DMS 273 (cell line): ENCODE results near the gene PCDHGB7.
"Not testable (repeated sequence)": the region's sequence is repeated elsewhere in the genome, so short reads cannot be mapped to it uniquely, and the experiment has no call there.

Experiments used
- DNase-seq: peaks from one replicate; lab custom pipeline; 2025; ENCODE audit not compliant: unreplicated experiment; lab: John Stamatoyannopoulos, UW

The PCDHGB7 gene

DNA sequence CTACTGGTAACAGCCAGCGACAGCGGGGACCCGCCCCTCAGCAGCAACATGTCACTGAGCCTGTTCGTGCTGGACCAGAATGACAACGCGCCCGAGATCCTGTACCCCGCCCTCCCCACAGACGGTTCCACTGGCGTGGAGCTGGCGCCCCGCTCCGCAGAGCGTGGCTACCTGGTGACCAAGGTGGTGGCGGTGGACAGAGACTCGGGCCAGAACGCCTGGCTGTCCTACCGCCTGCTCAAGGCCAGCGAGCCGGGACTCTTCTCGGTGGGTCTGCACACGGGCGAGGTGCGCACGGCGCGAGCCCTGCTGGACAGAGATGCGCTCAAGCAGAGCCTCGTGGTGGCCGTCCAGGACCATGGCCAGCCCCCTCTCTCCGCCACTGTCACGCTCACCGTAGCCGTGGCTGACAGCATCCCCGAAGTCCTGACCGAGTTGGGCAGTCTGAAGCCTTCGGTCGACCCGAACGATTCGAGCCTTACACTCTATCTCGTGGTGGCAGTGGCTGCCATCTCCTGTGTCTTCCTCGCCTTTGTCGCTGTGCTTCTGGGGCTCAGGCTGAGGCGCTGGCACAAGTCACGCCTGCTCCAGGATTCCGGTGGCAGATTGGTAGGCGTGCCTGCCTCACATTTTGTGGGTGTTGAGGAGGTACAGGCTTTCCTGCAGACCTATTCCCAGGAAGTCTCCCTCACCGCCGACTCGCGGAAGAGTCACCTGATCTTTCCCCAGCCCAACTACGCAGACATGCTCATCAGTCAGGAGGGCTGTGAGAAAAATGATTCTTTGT is 22.9 kb upstream of the PCDHGB7 start:
- DNase-seq: not testable (repeated sequence)

- not testable (repeated sequence) for DNase-seq
Observed at GRCh38 chr5:141397756-141398551, 19.5 kb upstream of the PCDHGB7 start, which contains the start of gene PCDHGB5. PCDHGB5 (plus strand) TSS chr5:141397947; CDS start chr5:141398128, 181 bp downstream.

DNA sequence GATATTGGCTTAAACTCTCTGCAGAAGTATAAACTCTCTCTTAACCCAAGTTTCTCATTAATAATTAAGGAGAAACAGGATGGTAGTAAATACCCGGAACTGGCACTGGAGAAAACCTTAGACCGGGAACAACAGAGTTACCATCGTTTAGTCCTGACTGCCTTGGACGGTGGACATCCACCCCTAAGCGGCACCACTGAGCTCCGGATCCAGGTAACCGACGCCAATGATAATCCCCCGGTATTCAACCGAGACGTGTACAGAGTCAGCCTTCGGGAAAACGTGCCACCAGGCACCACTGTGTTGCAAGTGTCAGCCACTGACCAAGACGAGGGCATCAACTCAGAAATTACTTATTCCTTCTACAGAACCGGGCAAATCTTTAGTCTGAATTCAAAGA is 18.9 kb upstream of the PCDHGB7 start:
- no peak for DNase-seq

DNA sequence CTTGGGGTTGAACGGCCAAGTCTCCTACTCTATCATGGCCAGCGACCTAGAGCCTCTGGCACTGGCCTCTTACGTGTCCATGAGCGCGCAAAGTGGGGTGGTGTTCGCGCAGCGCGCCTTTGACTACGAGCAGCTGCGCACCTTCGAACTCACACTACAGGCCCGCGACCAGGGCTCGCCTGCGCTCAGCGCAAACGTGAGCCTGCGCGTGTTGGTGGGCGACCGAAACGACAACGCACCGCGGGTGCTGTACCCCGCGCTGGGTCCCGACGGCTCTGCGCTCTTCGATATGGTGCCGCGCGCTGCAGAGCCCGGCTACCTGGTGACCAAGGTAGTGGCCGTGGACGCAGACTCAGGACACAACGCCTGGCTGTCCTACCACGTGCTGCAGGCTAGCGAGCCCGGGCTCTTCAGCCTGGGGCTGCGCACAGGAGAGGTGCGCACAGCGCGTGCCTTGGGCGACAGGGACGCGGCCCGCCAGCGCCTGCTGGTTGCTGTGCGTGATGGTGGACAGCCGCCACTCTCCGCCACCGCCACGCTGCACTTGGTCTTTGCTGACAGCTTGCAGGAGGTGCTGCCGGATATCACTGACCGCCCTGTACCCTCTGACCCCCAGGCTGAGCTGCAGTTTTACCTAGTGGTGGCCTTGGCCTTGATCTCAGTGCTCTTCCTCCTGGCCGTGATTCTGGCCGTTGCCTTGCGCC is 17.8 kb upstream of the PCDHGB7 start:
- DNase-seq: no peak

GRCh38 chr5:141402553-141403243 is 14.8 kb upstream of the PCDHGB7 start, which contains the start of gene PCDHGA9:
PCDHGA9 (plus strand) TSS chr5:141402778; CDS start chr5:141402953, 175 bp downstream.
- DNase-seq: peak; percentile 51

DNA sequence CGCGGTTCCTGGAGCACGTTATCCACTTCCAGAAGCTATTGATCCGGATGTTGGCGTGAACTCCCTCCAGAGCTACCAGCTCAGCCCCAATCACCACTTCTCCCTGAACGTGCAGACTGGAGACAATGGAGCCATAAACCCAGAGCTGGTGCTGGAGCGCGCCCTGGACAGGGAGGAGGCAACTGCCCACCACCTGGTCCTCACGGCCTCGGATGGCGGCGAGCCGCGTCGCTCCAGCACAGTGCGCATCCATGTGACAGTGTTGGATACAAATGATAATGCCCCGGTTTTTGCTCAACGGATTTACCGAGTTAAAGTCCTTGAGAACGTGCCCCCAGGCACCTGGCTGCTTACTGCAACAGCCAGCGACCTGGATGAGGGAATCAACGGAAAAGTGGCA is 14.1 kb upstream of the PCDHGB7 start:
- no peak for DNase-seq

DNA sequence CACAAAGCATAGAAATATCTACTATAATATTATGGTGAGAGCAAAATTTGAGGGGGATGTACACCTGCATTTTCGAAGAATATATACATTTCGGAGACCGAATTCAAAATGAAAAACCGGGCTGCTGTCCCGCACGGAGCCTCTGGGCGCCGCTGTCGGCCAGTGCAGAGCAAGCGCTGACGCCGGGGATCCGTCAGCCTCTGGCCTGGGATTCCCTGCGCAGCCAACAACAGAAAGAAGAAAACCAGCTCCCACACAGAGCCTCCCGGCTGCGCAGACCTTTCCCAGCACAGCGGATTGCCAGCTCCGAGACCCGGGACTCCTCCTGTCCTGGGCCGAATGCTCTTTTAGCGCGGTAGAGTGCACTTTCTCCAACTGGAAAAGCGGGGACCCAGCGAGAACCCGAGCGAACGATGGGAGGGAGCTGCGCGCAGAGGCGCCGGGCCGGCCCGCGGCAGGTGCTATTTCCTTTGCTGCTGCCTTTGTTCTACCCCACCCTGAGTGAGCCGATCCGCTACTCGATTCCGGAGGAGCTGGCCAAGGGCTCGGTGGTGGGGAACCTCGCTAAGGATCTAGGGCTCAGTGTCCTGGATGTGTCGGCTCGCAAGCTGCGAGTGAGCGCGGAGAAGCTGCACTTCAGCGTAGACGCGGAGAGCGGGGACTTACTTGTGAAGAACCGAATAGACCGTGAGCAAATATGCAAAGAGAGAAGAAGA is 9.5 kb upstream of the PCDHGB7 start, which contains the start of gene PCDHGB6:
Gene PCDHGB6 (plus strand): TSS at position 232 of the 716 bp plus-strand sequence. CDS start 182 bp downstream, at position 414.
- DNase-seq: not testable (repeated sequence)

GRCh38 chr5:141409598-141410306 is 7.7 kb upstream of the PCDHGB7 start:
- no peak for DNase-seq

DNA sequence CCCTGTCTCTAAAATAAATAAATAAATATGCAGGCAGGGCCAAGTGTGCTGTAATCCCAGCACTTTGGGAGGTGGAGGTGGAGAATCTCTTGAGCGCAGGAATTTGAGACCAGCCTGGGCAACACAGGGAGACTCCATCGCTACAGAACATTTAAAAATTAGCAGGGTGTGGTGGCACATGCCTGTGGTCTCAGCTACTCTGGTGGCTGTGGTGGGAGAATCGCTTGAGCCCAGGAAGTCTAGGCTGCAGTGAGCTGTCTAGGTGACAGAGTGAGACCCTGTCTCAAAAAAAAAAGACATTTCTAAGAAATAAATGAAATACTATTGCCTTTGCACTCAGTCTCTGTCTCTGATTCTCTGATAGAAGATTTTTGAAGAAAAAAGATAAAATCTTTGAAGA is 5.9 kb upstream of the PCDHGB7 start:
- DNase-seq: no peak

- DNase-seq: peak; percentile 84
Observed at GRCh38 chr5:141412854-141413539, 4.5 kb upstream of the PCDHGB7 start, which contains the start of gene PCDHGA10. PCDHGA10 (plus strand) TSS chr5:141412987; CDS start chr5:141413176, 189 bp downstream.

DNA sequence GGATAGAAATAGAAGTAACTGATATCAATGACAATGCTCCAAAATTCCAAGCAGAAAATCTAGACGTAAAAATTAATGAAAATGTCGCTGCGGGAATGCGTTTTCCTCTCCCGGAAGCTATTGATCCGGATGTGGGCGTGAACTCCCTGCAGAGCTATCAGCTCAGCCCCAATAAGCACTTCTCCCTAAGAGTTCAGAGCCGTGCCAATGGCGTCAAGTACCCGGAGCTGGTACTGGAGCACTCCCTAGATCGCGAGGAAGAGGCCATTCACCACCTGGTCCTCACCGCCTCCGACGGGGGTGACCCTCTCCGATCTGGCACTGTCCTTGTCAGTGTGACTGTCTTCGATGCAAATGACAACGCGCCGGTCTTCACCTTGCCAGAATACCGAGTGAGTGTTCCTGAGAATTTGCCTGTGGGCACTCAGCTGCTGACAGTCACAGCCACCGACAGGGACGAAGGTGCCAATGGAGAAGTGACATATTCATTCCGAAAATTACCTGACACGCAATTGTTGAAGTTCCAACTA is 3.9 kb upstream of the PCDHGB7 start:
- peak; percentile 22 for DNase-seq

DNA sequence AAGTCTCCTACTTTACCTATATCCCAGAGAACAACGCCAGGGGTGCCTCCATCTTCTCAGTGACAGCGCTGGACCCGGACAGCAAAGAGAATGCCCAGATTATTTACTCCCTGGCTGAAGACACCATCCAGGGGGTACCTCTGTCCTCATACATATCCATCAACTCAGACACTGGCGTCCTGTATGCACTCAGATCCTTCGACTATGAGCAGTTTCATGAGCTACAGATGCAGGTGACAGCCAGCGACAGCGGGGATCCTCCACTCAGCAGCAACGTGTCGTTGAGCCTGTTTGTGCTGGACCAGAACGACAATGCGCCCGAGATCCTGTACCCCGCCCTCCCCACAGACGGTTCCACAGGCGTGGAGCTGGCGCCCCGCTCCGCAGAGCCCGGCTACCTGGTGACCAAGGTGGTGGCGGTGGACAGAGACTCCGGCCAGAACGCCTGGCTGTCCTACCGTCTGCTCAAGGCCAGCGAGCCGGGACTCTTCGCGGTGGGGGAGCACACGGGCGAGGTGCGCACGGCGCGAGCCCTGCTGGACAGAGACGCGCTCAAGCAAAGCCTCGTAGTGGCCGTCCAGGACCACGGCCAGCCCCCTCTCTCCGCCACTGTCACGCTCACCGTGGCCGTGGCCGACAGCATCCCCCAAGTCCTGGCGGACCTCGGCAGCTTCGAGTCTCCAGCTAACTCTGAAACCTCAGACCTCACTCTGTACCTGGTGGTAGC is 2.8 kb upstream of the PCDHGB7 start:
- not testable (repeated sequence) for DNase-seq

DNA sequence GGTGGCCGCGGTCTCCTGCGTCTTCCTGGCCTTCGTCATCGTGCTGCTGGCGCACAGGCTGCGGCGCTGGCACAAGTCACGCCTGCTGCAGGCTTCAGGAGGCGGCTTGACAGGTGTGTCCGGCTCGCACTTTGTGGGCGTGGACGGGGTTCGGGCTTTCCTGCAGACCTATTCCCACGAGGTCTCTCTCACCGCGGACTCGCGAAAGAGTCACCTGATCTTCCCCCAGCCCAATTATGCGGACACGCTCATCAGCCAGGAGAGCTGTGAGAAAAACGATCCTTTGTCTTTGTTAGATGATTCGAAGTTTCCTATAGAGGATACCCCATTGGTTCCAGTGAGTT is 2.2 kb upstream of the PCDHGB7 start:
- not testable (repeated sequence) for DNase-seq

- no peak for DNase-seq
Observed at GRCh38 chr5:141419074-141419880, 1.8 kb downstream of the PCDHGB7 start.

GRCh38 chr5:141420855-141421488 is 3.5 kb downstream of the PCDHGB7 start, which contains the start of gene PCDHGA11:
PCDHGA11 (plus strand) TSS chr5:141421051; CDS start chr5:141421228, 177 bp downstream.
- DNase-seq: peak; percentile 6

GRCh38 chr5:141421489-141421855 is 4.0 kb downstream of the PCDHGB7 start:
- DNase-seq: no peak
